K562 (cell line): Measurements from ENCODE around the gene H2AZ2. TPM values are rescaled to one million over a fixed set of nuclear protein-coding genes. Genes with fewer than 3 reads are reported as not detected.

Experiments
- ATAC-seq: fragments of 200-7000 bp; cut with Tn5 transposase; 3 replicates; pipeline ENCODE4 v1.9.1; 2020; ENCODE audit warnings: moderate library complexity
- BruUV-seq: library from RNA; stranded (reverse); fragments of 400-500 nt; replicated peaks from 2 replicates; lab custom pipeline; 2021; lab: Mats Ljungman, UMichigan
- CTCF ChIA-PET: fragments of 300-600 bp; formaldehyde crosslinking; extraction: SDS; loops from one replicate; lab custom pipeline; 2021; ENCODE audit warnings: low intra/inter-chr PET ratio; lab: Yijun Ruan, JAX
- POLR2A ChIA-PET: fragments of 300-600, 350-650 bp; sonication (Branson Sonifier 250); formaldehyde crosslinking; extraction: SDS; loops from one replicate; lab custom pipeline; 2021; ENCODE audit warnings: antibody characterized with exemption, inconsistent platforms; lab: Yijun Ruan, JAX
- DNase-seq, 4 experiments: peaks; one replicate each; pipeline versions ENCODE4 v3.0.0 to v3.0.0-alpha.2; 2011 to 2018; ENCODE audit warnings: low spot score in 3 of 4, mixed read lengths in 3 of 4; ENCODE audit errors: extremely low read depth in 1 of 4
- FAIRE-seq: peaks from 2 replicates; lab custom pipeline; 2011; peaks lifted over from hg19 to GRCh38; lab: Jason Lieb, UNC
- H2AFZ ChIP-seq: 2 replicates; pipeline ENCODE4 v1.6.0; 2011; ENCODE audit warnings: low read depth, low read length, control low read depth, inconsistent platforms
- H3K27ac ChIP-seq: fragments of 200-600 bp; 3 replicates; pipeline ENCODE4 v1.8.0; 2011; ENCODE audit warnings: low read depth, mild to moderate bottlenecking, control low read depth, inconsistent platforms, low read length, moderate library complexity, mixed read lengths; ENCODE audit errors: extremely low read depth
- H3K27me3 ChIP-seq, 2 experiments: fragments of 300-600 bp in 1 of 2; 2 replicates in 1 of 2; 3 replicates in 1 of 2; pipeline versions ENCODE4 v1.6.0 to v1.8.0; 2011; ENCODE audit warnings: inconsistent platforms in 2 of 2, low read length in 2 of 2, mild to moderate bottlenecking in 1 of 2, mixed read lengths in 1 of 2, moderate library complexity in 1 of 2; ENCODE audit not compliant: control insufficient read depth in 2 of 2, insufficient read depth in 2 of 2
- H3K36me3 ChIP-seq: fragments of 300-600 bp; 3 replicates; pipeline ENCODE4 v1.8.0; 2011; ENCODE audit warnings: mild to moderate bottlenecking, low read length, inconsistent platforms; ENCODE audit not compliant: control insufficient read depth, insufficient read depth
- H3K4me1 ChIP-seq, 2 experiments: fragments of 200-600 bp in 1 of 2; replicated peaks in 1 of 2; 2 replicates in 1 of 2; 3 replicates in 1 of 2; pipeline versions ENCODE4 v1.5.1 to v1.8.0; 2011; ENCODE audit warnings: inconsistent platforms in 2 of 2, low read length in 2 of 2, mild to moderate bottlenecking in 1 of 2, mixed read lengths in 1 of 2, moderate library complexity in 1 of 2; ENCODE audit not compliant: control insufficient read depth in 2 of 2, insufficient read depth in 2 of 2
- H3K4me2 ChIP-seq: 2 replicates; pipeline ENCODE4 v1.6.1; 2011; ENCODE audit warnings: low read length, control low read depth, inconsistent platforms, mixed read lengths; ENCODE audit not compliant: insufficient read depth
- H3K4me3 ChIP-seq: fragments of 200-600 bp; sonication (generic), shearing (Covaris generic); 2 replicates; pipeline ENCODE4 v1.5.1; 2016; ENCODE audit warnings: control low read depth, inconsistent platforms
- H3K79me2 ChIP-seq: fragments of 200-600 bp; 3 replicates; pipeline ENCODE4 v1.8.0; 2011; ENCODE audit warnings: low read length, inconsistent platforms; ENCODE audit not compliant: control insufficient read depth, insufficient read depth
- H3K9ac ChIP-seq, 2 experiments: 2 replicates each; pipeline versions ENCODE4 v1.6.0 to v1.6.1; 2011; ENCODE audit warnings: low read depth in 2 of 2, low read length in 2 of 2, control low read depth in 1 of 2, inconsistent platforms in 1 of 2, mild to moderate bottlenecking in 1 of 2, mixed read lengths in 1 of 2; ENCODE audit not compliant: insufficient read depth in 1 of 2
- H3K9me1 ChIP-seq: one replicate; pipeline ENCODE4 v1.6.0; 2011; ENCODE audit warnings: inconsistent platforms, mild to moderate bottlenecking, low read length, moderate library complexity; ENCODE audit not compliant: control insufficient read depth, insufficient read depth
- H3K9me3 ChIP-seq: replicated peaks from 2 replicates; pipeline ENCODE4 v1.5.1; 2011; ENCODE audit warnings: low read depth, low read length, inconsistent platforms; ENCODE audit not compliant: control insufficient read depth, insufficient read depth
- H4K20me1 ChIP-seq: replicated peaks from 2 replicates; pipeline ENCODE4 v1.6.1; 2011; ENCODE audit warnings: low read length, inconsistent platforms, mixed read lengths; ENCODE audit not compliant: control insufficient read depth, insufficient read depth
- BCLAF1 ChIP-seq, 2 experiments: fragments of 450-650 bp in 1 of 2; IDR thresholded peaks; 2 replicates each; pipeline ENCODE4 v1.6.1; 2011 to 2017; ENCODE audit warnings: low read depth in 2 of 2, antibody characterized with exemption in 1 of 2, borderline replicate concordance in 1 of 2, low read length in 1 of 2, mild to moderate bottlenecking in 1 of 2, mixed read lengths in 1 of 2; ENCODE audit not compliant: control insufficient read depth in 1 of 2
- E2F5 ChIP-seq: sonication (generic); formaldehyde crosslinking; IDR thresholded peaks from 2 replicates; pipeline ENCODE4 v1.8.0; 2022; ENCODE audit warnings: mild to moderate bottlenecking, missing genetic modification reagents
- HNRNPH1 ChIP-seq: fragments of 200-400 bp; formaldehyde crosslinking; optimal IDR thresholded peaks from 2 replicates; pipeline ENCODE3; 2017; ENCODE audit warnings: low read depth, mild to moderate bottlenecking, low read length, moderate library complexity
- ID3 ChIP-seq, 2 experiments: fragments of 250-450 bp in 1 of 2; fragments of 450-650 bp in 1 of 2; sonication (Bioruptor Pico) in 1 of 2; IDR thresholded peaks; 2 replicates each; pipeline versions ENCODE4 v1.6.1 to v1.8.0; 2016 to 2021; ENCODE audit warnings: mild to moderate bottlenecking in 2 of 2, moderate library complexity in 2 of 2, missing compliant biosample characterization in 1 of 2, missing genetic modification characterization in 1 of 2
- LARP7 ChIP-seq: fragments of 450-650 bp; IDR thresholded peaks from 2 replicates; pipeline ENCODE4 v1.6.1; 2016
- RAD21 ChIP-seq, 2 experiments: fragments of 250-450 bp in 1 of 2; fragments of 450-650 bp in 1 of 2; sonication (Bioruptor Pico) in 1 of 2; formaldehyde crosslinking in 1 of 2; IDR thresholded peaks in 1 of 2; conservative IDR thresholded peaks in 1 of 2; 2 replicates each; pipeline versions ENCODE4 v1.4.0 to v1.8.0; 2020 to 2022; ENCODE audit warnings: mild to moderate bottlenecking in 2 of 2, moderate library complexity in 1 of 2
- ZNF639 ChIP-seq, 2 experiments: fragments of 200-800 bp in 1 of 2; sonication (Bioruptor generic) in 1 of 2; sonication (generic) in 1 of 2; formaldehyde crosslinking in 1 of 2; IDR thresholded peaks in 1 of 2; conservative IDR thresholded peaks in 1 of 2; 2 replicates each; pipeline versions ENCODE4 v1.5.0 to v1.6.1; 2016 to 2020; ENCODE audit warnings: missing compliant biosample characterization in 1 of 2, missing genetic modification characterization in 1 of 2, missing genetic modification reagents in 1 of 2
- WGBS: fragments of 100-300 bp; shearing (Covaris generic); methylation state at CpG from one replicate; pipeline ENCODE4 v1.1.6; 2016; ENCODE audit warnings: low coverage, mixed read lengths; ENCODE audit not compliant: insufficient coverage; ENCODE audit errors: missing lambda C conversion rate; 5-methylcytosine and 5-hydroxymethylcytosine counted together
- in situ Hi-C: fragments of 300-500 bp; cut with MboI; formaldehyde crosslinking; loops from 4 replicates; pipeline ENCODE4 v1.15.0; 2018; ENCODE audit warnings: inconsistent platforms, mixed read lengths
- intact Hi-C: fragments of 100-400 bp; cut with micrococcal nuclease; formaldehyde crosslinking; loops from 2 replicates; pipeline ENCODE4 v1.14.2; 2022
- polyA plus RNA-seq, 8 experiments: library from polyadenylated mRNA; depleted of rRNA in 4 of 8; stranded (reverse) in 5 of 8; unstranded in 3 of 8; fragments of >200 nt; fragmentation: Nextera tagmentation in 2 of 8; fragmentation: Illumina TruSeq in 1 of 8; extraction: Ambion mirVana in 2 of 8; extraction: Trizol in 1 of 8; gene quantifications; 2 replicates each; pipeline versions ENCODE4 v1.2.1 to v1.2.3, GENCODE V29; 2011 to 2014; ENCODE audit warnings: inconsistent platforms in 1 of 8, missing spikeins in 1 of 8
- total RNA-seq, 7 experiments: library from RNA; depleted of rRNA in 6 of 7; stranded (reverse); fragments of >200 nt in 6 of 7; fragmentation: Illumina TruSeq in 2 of 7; extraction: Trizol in 2 of 7; gene quantifications; 2 replicates each; pipeline versions ENCODE4 v1.2.1 to v1.2.3, GENCODE V29; 2011 to 2021; ENCODE audit warnings: low replicate concordance in 1 of 7

Gene H2AZ2
- total and polyA plus RNA-seq, 9 of the 15 experiments (the other 6 are each of a cell fraction or from before 2014, with no cell fraction given) = 105 to 382 (median 286) TPM

GRCh38 chr7:44887293-44887692 lies 39.4 kb upstream of the H2AZ2 start:
- Histone ChIP-seq H3K27me3 (no peaks in the 10 kb centered on the region), H3K79me2 (peaks cover 43% of the 10 kb centered on the region), H3K4me3 (no peak overlapping the region), H3K9me3 (no peaks in the 10 kb centered on the region), H3K4me2 (no peak overlapping the region), H3K4me1 (peaks cover 14 to 16% of the 10 kb centered on the region in 2 experiments; a peak in 4 of 5 replicates), H3K9ac (no peak overlapping the region), H2AFZ (no peak overlapping the region), H3K27ac (no peak overlapping the region), H3K9me1 (no peaks in the 10 kb centered on the region), H3K36me3 (peaks cover 20% of the 10 kb centered on the region), H4K20me1 (peaks cover 20% of the 10 kb centered on the region)
- DNase-seq = no peak
- FAIRE-seq = no peak
- TF ChIP-seq E2F5 (CRISPR knock-in tag) (no peak), ZNF639 (CRISPR knock-in tag; conservative IDR thresholded peaks at IDR 0.05 in 1 of 2, IDR thresholded peaks at IDR 0.05 in 1 of 2) (no peak), BCLAF1 (IDR thresholded peaks at IDR 0.05; ENCODE audit: borderline replicate concordance in 1 of 2, control insufficient read depth in 1 of 2, low read depth in 2 of 2, low read length in 1 of 2) (no peak), RAD21 (CRISPR knock-in tag; conservative IDR thresholded peaks at IDR 0.05 in 1 of 2, IDR thresholded peaks at IDR 0.05 in 1 of 2) (no peak), LARP7 (no peak), ID3 (CRISPR knock-in tag; IDR thresholded peaks at IDR 0.05) (no peak), ID3 (tag; IDR thresholded peaks at IDR 0.05) (no peak), HNRNPH1 (no peak)
- intact Hi-C loops (no loop called here), in situ Hi-C loops (no loop called here)
- no peak for ATAC-seq
- WGBS = 77% methylated on average over 6 of the region's 6 CpGs
- CTCF ChIA-PET = no interaction called here
- POLR2A ChIA-PET = interaction anchor here (0.6 to 3.6 kb wide), 3 partner anchors 39 to 299 kb away, joined by 3 to 43 read pairs (median 3); partner anchors contain the start of gene H2AZ2
- BruUV-seq = no TSS peak
